ENCODE results near the gene SIGLEC7.

SIGLEC7 gene

GRCh38 chr19:51168564-51169282, 26.6 kb downstream of the SIGLEC7 start:
- DNase-seq (ENCODE audit: low read depth, low spot score), result no peak

GRCh38 chr19:51169283-51169918, 27.3 kb downstream of the SIGLEC7 start:
- peak; percentile 15 for DNase-seq (ENCODE audit: low read depth, low spot score)

GRCh38 chr19:51172223-51172622, 30.1 kb downstream of the SIGLEC7 start:
- no peak for DNase-seq (ENCODE audit: low read depth, low spot score)

- DNase-seq (ENCODE audit: low read depth, low spot score), result no peak
Observed at GRCh38 chr19:51173681-51174080, 31.6 kb downstream of the SIGLEC7 start.

- no peak for DNase-seq (ENCODE audit: low read depth, low spot score)
Observed at GRCh38 chr19:51179256-51179655, 37.2 kb downstream of the SIGLEC7 start.

GRCh38 chr19:51181377-51181912, 39.3 kb downstream of the SIGLEC7 start:
- no peak for DNase-seq (ENCODE audit: low read depth, low spot score)

GRCh38 chr19:51181913-51182419, 39.9 kb downstream of the SIGLEC7 start:
- peak; percentile 93 for DNase-seq (ENCODE audit: low read depth, low spot score)

GRCh38 chr19:51183629-51184028, 41.5 kb downstream of the SIGLEC7 start:
- DNase-seq (ENCODE audit: low read depth, low spot score), result no peak

GRCh38 chr19:51185069-51185867, 43.2 kb downstream of the SIGLEC7 start:
- DNase-seq (ENCODE audit: low read depth, low spot score), result no peak

- no peak for DNase-seq (ENCODE audit: low read depth, low spot score)
Observed at GRCh38 chr19:51185868-51186215, 43.7 kb downstream of the SIGLEC7 start.

GRCh38 chr19:51186323-51186722, 44.2 kb downstream of the SIGLEC7 start:
- no peak for DNase-seq (ENCODE audit: low read depth, low spot score)

GRCh38 chr19:51187395-51188226, 45.5 kb downstream of the SIGLEC7 start:
- no peak for DNase-seq (ENCODE audit: low read depth, low spot score)

- no peak for DNase-seq (ENCODE audit: low read depth, low spot score)
Observed at GRCh38 chr19:51188227-51188559, 46.1 kb downstream of the SIGLEC7 start.

GRCh38 chr19:51192689-51193088, 50.6 kb downstream of the SIGLEC7 start:
- DNase-seq (ENCODE audit: low read depth, low spot score), result no peak

- DNase-seq (ENCODE audit: low read depth, low spot score), result no peak
Observed at GRCh38 chr19:51194527-51195315, 52.6 kb downstream of the SIGLEC7 start.

GRCh38 chr19:51195316-51195586, 53.1 kb downstream of the SIGLEC7 start:
- DNase-seq (ENCODE audit: low read depth, low spot score), result no peak

- no peak for DNase-seq (ENCODE audit: low read depth, low spot score)
Observed at GRCh38 chr19:51195616-51196015, 53.5 kb downstream of the SIGLEC7 start.

- no peak for DNase-seq (ENCODE audit: low read depth, low spot score)
Observed at GRCh38 chr19:51196181-51196580, 54.1 kb downstream of the SIGLEC7 start.

GRCh38 chr19:51198641-51199040, 56.5 kb downstream of the SIGLEC7 start:
- no peak for DNase-seq (ENCODE audit: low read depth, low spot score)

- no peak for DNase-seq (ENCODE audit: low read depth, low spot score)
Observed at GRCh38 chr19:51200071-51200666, 58.1 kb downstream of the SIGLEC7 start.

All from iPS DF 19.7 (cell line).